Gastroesophageal sphincter (tissue), 3 donors: Measurements from ENCODE around the gene HMOX1.

ENCODE experiments used
- POLR2A ChIP-seq, 2 donors: fragments of 450-650 bp; IDR thresholded peaks; one replicate each; pipeline ENCODE4 v1.6.1; 2017; ENCODE audit warnings: antibody characterized with exemption in 2 of 2, mild to moderate bottlenecking in 2 of 2, moderate library complexity in 1 of 2
- TF ChIP-seq, protein P1 (sequence below), 4 experiments: fragments of 200-600 bp in 2 of 4; fragments of 450-650 bp in 2 of 4; sonication (generic) in 1 of 4; IDR thresholded peaks; one replicate each; pipeline ENCODE4 v1.5.1; 2017 to 2019; ENCODE audit warnings: antibody characterized with exemption in 4 of 4, mild to moderate bottlenecking in 2 of 4, moderate library complexity in 2 of 4

DNA sequence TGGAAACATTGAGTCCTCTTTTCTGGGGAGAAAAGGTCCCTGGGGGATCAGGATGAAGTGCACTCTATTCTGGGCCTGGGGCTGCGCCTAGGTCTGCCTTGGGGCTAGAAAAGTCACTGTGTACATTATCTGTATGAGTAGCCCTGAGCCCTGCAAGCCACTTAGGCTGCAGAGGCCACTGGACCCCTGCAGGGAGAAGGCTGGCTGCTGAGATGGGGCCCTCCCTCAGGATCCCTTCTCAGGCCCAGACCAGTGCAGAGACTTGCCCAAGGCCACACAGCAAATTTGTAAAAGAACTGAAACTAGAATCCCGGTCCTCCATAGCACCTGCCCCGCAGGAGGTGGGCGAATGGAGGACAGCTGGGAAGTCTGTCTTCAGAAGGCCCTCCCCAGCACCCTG lies 26.8 kb upstream of the HMOX1 start:
- TF ChIP-seq, protein P1, sequence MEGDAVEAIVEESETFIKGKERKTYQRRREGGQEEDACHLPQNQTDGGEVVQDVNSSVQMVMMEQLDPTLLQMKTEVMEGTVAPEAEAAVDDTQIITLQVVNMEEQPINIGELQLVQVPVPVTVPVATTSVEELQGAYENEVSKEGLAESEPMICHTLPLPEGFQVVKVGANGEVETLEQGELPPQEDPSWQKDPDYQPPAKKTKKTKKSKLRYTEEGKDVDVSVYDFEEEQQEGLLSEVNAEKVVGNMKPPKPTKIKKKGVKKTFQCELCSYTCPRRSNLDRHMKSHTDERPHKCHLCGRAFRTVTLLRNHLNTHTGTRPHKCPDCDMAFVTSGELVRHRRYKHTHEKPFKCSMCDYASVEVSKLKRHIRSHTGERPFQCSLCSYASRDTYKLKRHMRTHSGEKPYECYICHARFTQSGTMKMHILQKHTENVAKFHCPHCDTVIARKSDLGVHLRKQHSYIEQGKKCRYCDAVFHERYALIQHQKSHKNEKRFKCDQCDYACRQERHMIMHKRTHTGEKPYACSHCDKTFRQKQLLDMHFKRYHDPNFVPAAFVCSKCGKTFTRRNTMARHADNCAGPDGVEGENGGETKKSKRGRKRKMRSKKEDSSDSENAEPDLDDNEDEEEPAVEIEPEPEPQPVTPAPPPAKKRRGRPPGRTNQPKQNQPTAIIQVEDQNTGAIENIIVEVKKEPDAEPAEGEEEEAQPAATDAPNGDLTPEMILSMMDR (IDR thresholded peaks at IDR 0.05): no peak
- TF ChIP-seq POLR2A (IDR thresholded peaks at IDR 0.05): no peak
